ENCODE data around the gene ITPR1.

ITPR1 gene

DNA sequence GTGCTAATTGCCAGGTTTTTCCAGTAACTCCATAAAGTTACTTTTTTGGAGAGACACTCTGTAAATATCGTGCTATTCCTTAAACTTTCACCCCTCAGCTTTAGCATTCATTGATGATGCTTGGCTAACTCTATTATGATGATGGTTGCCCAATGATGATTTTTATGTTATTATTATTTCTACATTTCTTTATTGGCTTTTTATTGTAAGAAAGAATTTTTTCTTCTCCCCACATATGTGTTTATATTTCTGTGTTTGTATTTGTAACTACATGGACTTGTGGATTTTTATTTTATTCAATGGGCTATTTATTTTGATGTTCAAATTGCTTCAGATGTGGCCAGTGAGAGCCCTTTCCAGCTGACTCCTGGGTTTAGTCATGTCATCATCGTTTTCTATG lies 323.6 kb downstream of the ITPR1 start:
- CTCF ChIA-PET: interaction anchor here (0.6 kb wide), 1 partner anchor 277 kb away, joined by 3 read pairs; no protein-coding TSS in a partner anchor
- Histone ChIP-seq H3K9me3 (ENCODE audit: control insufficient read depth, insufficient read depth, low read depth, low read length) (no peaks in the 10 kb centered on the region), H3K4me3 (ENCODE audit: low read depth, low read length) (no peak overlapping the region), H3K36me3 (ENCODE audit: control insufficient read depth in 2 of 2, insufficient read depth in 1 of 2, low read length in 2 of 2) (peaks cover 0 to 38% of the 10 kb centered on the region in 2 experiments; a peak in 1 of 3 replicates), H3K4me1 (ENCODE audit: control insufficient read depth, insufficient read depth, low read length) (no peaks in the 10 kb centered on the region), H3K27ac (ENCODE audit: extremely low read depth, low read depth, low read length) (no peak overlapping the region)
- POLR2A ChIA-PET: no interaction called here
- TF ChIP-seq ZNF23 (tag by site-specific recombination; IDR thresholded peaks at IDR 0.05; ENCODE audit: borderline replicate concordance): no peak
- TF ChIP-seq, protein P1, sequence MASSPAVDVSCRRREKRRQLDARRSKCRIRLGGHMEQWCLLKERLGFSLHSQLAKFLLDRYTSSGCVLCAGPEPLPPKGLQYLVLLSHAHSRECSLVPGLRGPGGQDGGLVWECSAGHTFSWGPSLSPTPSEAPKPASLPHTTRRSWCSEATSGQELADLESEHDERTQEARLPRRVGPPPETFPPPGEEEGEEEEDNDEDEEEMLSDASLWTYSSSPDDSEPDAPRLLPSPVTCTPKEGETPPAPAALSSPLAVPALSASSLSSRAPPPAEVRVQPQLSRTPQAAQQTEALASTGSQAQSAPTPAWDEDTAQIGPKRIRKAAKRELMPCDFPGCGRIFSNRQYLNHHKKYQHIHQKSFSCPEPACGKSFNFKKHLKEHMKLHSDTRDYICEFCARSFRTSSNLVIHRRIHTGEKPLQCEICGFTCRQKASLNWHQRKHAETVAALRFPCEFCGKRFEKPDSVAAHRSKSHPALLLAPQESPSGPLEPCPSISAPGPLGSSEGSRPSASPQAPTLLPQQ (tag by site-specific recombination; IDR thresholded peaks at IDR 0.05): no peak
- TF ChIP-seq, protein P2, sequence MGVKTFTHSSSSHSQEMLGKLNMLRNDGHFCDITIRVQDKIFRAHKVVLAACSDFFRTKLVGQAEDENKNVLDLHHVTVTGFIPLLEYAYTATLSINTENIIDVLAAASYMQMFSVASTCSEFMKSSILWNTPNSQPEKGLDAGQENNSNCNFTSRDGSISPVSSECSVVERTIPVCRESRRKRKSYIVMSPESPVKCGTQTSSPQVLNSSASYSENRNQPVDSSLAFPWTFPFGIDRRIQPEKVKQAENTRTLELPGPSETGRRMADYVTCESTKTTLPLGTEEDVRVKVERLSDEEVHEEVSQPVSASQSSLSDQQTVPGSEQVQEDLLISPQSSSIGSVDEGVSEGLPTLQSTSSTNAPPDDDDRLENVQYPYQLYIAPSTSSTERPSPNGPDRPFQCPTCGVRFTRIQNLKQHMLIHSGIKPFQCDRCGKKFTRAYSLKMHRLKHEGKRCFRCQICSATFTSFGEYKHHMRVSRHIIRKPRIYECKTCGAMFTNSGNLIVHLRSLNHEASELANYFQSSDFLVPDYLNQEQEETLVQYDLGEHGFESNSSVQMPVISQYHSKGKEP (tag by site-specific recombination; IDR thresholded peaks at IDR 0.05): no peak
- no peak for TF ChIP-seq ZNF560 (tag by site-specific recombination; IDR thresholded peaks at IDR 0.05; ENCODE audit: borderline replicate concordance)
- TF ChIP-seq ZNF19 (tag by site-specific recombination; IDR thresholded peaks at IDR 0.05; ENCODE audit: low read depth): no peak
- TF ChIP-seq, protein P3, sequence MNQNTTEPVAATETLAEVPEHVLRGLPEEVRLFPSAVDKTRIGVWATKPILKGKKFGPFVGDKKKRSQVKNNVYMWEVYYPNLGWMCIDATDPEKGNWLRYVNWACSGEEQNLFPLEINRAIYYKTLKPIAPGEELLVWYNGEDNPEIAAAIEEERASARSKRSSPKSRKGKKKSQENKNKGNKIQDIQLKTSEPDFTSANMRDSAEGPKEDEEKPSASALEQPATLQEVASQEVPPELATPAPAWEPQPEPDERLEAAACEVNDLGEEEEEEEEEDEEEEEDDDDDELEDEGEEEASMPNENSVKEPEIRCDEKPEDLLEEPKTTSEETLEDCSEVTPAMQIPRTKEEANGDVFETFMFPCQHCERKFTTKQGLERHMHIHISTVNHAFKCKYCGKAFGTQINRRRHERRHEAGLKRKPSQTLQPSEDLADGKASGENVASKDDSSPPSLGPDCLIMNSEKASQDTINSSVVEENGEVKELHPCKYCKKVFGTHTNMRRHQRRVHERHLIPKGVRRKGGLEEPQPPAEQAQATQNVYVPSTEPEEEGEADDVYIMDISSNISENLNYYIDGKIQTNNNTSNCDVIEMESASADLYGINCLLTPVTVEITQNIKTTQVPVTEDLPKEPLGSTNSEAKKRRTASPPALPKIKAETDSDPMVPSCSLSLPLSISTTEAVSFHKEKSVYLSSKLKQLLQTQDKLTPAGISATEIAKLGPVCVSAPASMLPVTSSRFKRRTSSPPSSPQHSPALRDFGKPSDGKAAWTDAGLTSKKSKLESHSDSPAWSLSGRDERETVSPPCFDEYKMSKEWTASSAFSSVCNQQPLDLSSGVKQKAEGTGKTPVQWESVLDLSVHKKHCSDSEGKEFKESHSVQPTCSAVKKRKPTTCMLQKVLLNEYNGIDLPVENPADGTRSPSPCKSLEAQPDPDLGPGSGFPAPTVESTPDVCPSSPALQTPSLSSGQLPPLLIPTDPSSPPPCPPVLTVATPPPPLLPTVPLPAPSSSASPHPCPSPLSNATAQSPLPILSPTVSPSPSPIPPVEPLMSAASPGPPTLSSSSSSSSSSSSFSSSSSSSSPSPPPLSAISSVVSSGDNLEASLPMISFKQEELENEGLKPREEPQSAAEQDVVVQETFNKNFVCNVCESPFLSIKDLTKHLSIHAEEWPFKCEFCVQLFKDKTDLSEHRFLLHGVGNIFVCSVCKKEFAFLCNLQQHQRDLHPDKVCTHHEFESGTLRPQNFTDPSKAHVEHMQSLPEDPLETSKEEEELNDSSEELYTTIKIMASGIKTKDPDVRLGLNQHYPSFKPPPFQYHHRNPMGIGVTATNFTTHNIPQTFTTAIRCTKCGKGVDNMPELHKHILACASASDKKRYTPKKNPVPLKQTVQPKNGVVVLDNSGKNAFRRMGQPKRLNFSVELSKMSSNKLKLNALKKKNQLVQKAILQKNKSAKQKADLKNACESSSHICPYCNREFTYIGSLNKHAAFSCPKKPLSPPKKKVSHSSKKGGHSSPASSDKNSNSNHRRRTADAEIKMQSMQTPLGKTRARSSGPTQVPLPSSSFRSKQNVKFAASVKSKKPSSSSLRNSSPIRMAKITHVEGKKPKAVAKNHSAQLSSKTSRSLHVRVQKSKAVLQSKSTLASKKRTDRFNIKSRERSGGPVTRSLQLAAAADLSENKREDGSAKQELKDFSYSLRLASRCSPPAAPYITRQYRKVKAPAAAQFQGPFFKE (tag by site-specific recombination; IDR thresholded peaks at IDR 0.05; ENCODE audit: borderline replicate concordance): no peak
- TF ChIP-seq, protein P4, sequence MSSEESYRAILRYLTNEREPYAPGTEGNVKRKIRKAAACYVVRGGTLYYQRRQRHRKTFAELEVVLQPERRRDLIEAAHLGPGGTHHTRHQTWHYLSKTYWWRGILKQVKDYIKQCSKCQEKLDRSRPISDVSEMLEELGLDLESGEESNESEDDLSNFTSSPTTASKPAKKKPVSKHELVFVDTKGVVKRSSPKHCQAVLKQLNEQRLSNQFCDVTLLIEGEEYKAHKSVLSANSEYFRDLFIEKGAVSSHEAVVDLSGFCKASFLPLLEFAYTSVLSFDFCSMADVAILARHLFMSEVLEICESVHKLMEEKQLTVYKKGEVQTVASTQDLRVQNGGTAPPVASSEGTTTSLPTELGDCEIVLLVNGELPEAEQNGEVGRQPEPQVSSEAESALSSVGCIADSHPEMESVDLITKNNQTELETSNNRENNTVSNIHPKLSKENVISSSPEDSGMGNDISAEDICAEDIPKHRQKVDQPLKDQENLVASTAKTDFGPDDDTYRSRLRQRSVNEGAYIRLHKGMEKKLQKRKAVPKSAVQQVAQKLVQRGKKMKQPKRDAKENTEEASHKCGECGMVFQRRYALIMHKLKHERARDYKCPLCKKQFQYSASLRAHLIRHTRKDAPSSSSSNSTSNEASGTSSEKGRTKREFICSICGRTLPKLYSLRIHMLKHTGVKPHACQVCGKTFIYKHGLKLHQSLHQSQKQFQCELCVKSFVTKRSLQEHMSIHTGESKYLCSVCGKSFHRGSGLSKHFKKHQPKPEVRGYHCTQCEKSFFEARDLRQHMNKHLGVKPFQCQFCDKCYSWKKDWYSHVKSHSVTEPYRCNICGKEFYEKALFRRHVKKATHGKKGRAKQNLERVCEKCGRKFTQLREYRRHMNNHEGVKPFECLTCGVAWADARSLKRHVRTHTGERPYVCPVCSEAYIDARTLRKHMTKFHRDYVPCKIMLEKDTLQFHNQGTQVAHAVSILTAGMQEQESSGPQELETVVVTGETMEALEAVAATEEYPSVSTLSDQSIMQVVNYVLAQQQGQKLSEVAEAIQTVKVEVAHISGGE (tag by site-specific recombination; conservative IDR thresholded peaks at IDR 0.05; ENCODE audit: low read depth): no peak
- TF ChIP-seq, protein P5, sequence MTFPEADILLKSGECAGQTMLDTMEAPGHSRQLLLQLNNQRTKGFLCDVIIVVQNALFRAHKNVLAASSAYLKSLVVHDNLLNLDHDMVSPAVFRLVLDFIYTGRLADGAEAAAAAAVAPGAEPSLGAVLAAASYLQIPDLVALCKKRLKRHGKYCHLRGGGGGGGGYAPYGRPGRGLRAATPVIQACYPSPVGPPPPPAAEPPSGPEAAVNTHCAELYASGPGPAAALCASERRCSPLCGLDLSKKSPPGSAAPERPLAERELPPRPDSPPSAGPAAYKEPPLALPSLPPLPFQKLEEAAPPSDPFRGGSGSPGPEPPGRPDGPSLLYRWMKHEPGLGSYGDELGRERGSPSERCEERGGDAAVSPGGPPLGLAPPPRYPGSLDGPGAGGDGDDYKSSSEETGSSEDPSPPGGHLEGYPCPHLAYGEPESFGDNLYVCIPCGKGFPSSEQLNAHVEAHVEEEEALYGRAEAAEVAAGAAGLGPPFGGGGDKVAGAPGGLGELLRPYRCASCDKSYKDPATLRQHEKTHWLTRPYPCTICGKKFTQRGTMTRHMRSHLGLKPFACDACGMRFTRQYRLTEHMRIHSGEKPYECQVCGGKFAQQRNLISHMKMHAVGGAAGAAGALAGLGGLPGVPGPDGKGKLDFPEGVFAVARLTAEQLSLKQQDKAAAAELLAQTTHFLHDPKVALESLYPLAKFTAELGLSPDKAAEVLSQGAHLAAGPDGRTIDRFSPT (tag by site-specific recombination; IDR thresholded peaks at IDR 0.05): no peak
- TF ChIP-seq ZNF350 (tag by site-specific recombination; IDR thresholded peaks at IDR 0.05): no peak
- no peak for TF ChIP-seq ZNF830 (tag by site-specific recombination; IDR thresholded peaks at IDR 0.05; ENCODE audit: low read depth)
- TF ChIP-seq ZNF114 (tag by site-specific recombination; IDR thresholded peaks at IDR 0.05): no peak
- TF ChIP-seq ZNF561 (tag by site-specific recombination; IDR thresholded peaks at IDR 0.05; ENCODE audit: borderline replicate concordance): no peak
- TF ChIP-seq ZNF510 (tag by site-specific recombination; IDR thresholded peaks at IDR 0.05; ENCODE audit: insufficient replicate concordance): no peak

All from HEK293 (cell line).